Esophagus muscularis mucosa (tissue), 3 donors: ENCODE data around the gene C16orf54.

Experiments used
- POLR2A ChIP-seq: fragments of 450-650 bp; IDR thresholded peaks from one replicate; pipeline ENCODE4 v1.6.1; 2017; ENCODE audit warnings: antibody characterized with exemption, moderate library complexity, mild to moderate bottlenecking, low read depth
- POLR2AphosphoS5 ChIP-seq, 2 donors: sonication (generic); formaldehyde crosslinking; IDR thresholded peaks; one replicate each; pipeline ENCODE4 v1.6.1; 2017; ENCODE audit warnings: antibody characterized with exemption in 2 of 2
- TF ChIP-seq, protein P1 (sequence below), 3 experiments: fragments of 200-600 bp in 2 of 3; fragments of 450-650 bp in 1 of 3; sonication (generic) in 2 of 3; IDR thresholded peaks; one replicate each; pipeline ENCODE4 v1.5.1; 2017 to 2019; ENCODE audit warnings: antibody characterized with exemption in 3 of 3, mild to moderate bottlenecking in 2 of 3, moderate library complexity in 1 of 3

GRCh38 chr16:29743475-29743826 lies 2.3 kb downstream of the C16orf54 start:
- no peak for TF ChIP-seq POLR2AphosphoS5 (IDR thresholded peaks at IDR 0.05)
- TF ChIP-seq, protein P1, sequence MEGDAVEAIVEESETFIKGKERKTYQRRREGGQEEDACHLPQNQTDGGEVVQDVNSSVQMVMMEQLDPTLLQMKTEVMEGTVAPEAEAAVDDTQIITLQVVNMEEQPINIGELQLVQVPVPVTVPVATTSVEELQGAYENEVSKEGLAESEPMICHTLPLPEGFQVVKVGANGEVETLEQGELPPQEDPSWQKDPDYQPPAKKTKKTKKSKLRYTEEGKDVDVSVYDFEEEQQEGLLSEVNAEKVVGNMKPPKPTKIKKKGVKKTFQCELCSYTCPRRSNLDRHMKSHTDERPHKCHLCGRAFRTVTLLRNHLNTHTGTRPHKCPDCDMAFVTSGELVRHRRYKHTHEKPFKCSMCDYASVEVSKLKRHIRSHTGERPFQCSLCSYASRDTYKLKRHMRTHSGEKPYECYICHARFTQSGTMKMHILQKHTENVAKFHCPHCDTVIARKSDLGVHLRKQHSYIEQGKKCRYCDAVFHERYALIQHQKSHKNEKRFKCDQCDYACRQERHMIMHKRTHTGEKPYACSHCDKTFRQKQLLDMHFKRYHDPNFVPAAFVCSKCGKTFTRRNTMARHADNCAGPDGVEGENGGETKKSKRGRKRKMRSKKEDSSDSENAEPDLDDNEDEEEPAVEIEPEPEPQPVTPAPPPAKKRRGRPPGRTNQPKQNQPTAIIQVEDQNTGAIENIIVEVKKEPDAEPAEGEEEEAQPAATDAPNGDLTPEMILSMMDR (IDR thresholded peaks at IDR 0.05): no peak
- no peak for TF ChIP-seq POLR2A
